ENCODE results near the gene DAB1.

DNA sequence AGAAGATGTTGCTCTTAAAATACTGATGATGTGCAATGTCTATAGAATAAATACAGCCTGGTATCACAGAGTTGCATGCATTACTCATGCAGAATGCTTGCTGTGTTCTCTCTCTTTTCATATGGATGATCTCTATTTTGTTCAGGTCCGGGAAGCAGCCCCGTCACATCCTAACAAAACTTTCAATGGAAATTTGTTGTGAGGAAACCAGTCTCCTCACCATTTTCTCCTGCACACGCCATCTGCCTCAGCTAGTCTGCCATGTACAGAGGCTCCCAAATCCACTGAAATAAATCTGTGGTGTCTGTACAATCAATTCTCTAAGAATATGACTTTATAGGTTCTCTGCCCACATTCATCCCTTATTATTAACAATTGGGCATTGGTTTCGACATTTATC lies 42.4 kb downstream of the DAB1 start:
- TF ChIP-seq, protein P1, sequence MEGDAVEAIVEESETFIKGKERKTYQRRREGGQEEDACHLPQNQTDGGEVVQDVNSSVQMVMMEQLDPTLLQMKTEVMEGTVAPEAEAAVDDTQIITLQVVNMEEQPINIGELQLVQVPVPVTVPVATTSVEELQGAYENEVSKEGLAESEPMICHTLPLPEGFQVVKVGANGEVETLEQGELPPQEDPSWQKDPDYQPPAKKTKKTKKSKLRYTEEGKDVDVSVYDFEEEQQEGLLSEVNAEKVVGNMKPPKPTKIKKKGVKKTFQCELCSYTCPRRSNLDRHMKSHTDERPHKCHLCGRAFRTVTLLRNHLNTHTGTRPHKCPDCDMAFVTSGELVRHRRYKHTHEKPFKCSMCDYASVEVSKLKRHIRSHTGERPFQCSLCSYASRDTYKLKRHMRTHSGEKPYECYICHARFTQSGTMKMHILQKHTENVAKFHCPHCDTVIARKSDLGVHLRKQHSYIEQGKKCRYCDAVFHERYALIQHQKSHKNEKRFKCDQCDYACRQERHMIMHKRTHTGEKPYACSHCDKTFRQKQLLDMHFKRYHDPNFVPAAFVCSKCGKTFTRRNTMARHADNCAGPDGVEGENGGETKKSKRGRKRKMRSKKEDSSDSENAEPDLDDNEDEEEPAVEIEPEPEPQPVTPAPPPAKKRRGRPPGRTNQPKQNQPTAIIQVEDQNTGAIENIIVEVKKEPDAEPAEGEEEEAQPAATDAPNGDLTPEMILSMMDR (IDR thresholded peaks at IDR 0.05): no peak
- TF ChIP-seq POLR2A (IDR thresholded peaks at IDR 0.05): no peak

All from right lobe of liver (tissue), 4 donors.